Sigmoid colon (tissue), 7 donors: ENCODE results near the gene SLC38A8. TPM values are rescaled to one million over a fixed set of nuclear protein-coding genes. Genes with fewer than 3 reads are reported as not detected.
A peak's percentile ranks its signal among the peaks of the same experiment; 100 is the strongest.

Source experiments
- DNase-seq: peaks from one replicate; pipeline ENCODE4 v3.0.0-alpha.2; 2019
- H3K27ac ChIP-seq, 4 donors: fragments of 200-600 bp; sonication (generic); one replicate each; pipeline ENCODE4 v1.5.1; 2016 to 2019; ENCODE audit warnings: mild to moderate bottlenecking in 1 of 4
- H3K27me3 ChIP-seq, 3 donors: fragments of 200-600 bp; sonication (generic); one replicate each; pipeline ENCODE4 v1.5.1; 2019; ENCODE audit warnings: mild to moderate bottlenecking in 1 of 3
- H3K36me3 ChIP-seq, 4 donors: fragments of 200-600 bp; sonication (generic); one replicate each; pipeline ENCODE4 v1.5.1; 2016 to 2019
- H3K4me1 ChIP-seq, 4 donors: fragments of 200-600 bp; sonication (generic); one replicate each; pipeline ENCODE4 v1.5.1; 2017 to 2019
- H3K4me3 ChIP-seq, 4 donors: fragments of 200-600 bp; sonication (generic); one replicate each; pipeline ENCODE4 v1.5.1; 2017 to 2019; ENCODE audit warnings: mild to moderate bottlenecking in 2 of 4, moderate library complexity in 1 of 4
- H3K9me3 ChIP-seq, 4 donors: fragments of 200-600 bp in 3 of 4; sonication (generic) in 3 of 4; one replicate each; pipeline versions ENCODE4 v1.5.1 to v1.6.1; 2013 to 2019
- CTCF ChIP-seq, 4 experiments: fragments of 450-650 bp in 3 of 4; fragments of 200-600 bp in 1 of 4; IDR thresholded peaks; one replicate each; pipeline ENCODE4 v1.5.1; 2016 to 2019; ENCODE audit warnings: antibody characterized with exemption in 4 of 4, mild to moderate bottlenecking in 3 of 4, moderate library complexity in 2 of 4
- EP300 ChIP-seq, 4 donors: sonication (generic); formaldehyde crosslinking; IDR thresholded peaks; one replicate each; pipeline ENCODE4 v1.6.1; 2017; ENCODE audit warnings: antibody characterized with exemption in 4 of 4
- POLR2A ChIP-seq, 2 donors: fragments of 450-650 bp; IDR thresholded peaks; one replicate each; pipeline ENCODE4 v1.6.1; 2016; ENCODE audit warnings: antibody characterized with exemption in 2 of 2, mild to moderate bottlenecking in 2 of 2, moderate library complexity in 2 of 2
- POLR2AphosphoS5 ChIP-seq, 4 donors: sonication (generic); formaldehyde crosslinking; IDR thresholded peaks; one replicate each; pipeline ENCODE4 v1.6.1; 2017; ENCODE audit warnings: antibody characterized with exemption in 4 of 4
- WGBS, 2 donors: extraction: QIAGEN DNeasy Blood & Tissue Kit; methylation state at CpG; one replicate each; pipeline ENCODE4 v1.1.7; 2013; 5-methylcytosine and 5-hydroxymethylcytosine counted together
- intact Hi-C: fragments of 100-400 bp; cut with DNase I; formaldehyde crosslinking; loops from one replicate; pipeline ENCODE4 v1.15.1; 2023
- polyA plus RNA-seq, 3 donors: library from polyadenylated mRNA; stranded (reverse); fragments of 200-250 nt; gene quantifications; one replicate each; pipeline ENCODE4 v1.2.3, GENCODE V29; 2013
- total RNA-seq, 4 donors: library from RNA; depleted of rRNA; stranded (reverse); fragments of >200 nt; gene quantifications; one replicate each; pipeline ENCODE4 v1.1.0, GENCODE V29; 2016
- donor health status: healthy with polysubstance abuse.
- donor health status: Bipolar disorder and iron deficiency.
- donor health status: healthy.

Gene SLC38A8
- total and polyA plus RNA-seq, 7 donors, result not detected

DNA sequence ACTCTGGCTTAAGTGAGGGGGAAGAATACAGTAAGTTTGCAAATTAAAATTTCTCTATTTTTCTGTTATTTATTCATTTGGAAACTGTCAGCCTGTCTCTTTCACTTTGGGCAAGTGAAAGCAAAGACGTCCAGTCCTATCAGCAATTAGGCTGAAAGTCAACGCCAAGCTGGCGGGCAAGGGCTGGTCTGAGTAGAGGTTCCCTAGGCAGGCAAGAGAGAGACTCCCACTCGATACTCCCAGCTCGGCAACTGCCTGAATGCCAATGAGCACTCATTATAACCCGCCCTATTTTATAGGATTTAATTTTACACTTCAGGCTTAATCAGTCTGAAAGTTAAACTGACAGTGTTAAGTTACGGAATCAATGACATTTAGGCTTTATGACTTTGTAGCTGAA is 14.3 kb upstream of the SLC38A8 start:
- Histone ChIP-seq H3K27me3 (no peaks in the 10 kb centered on the region), H3K9me3 (no peaks in the 10 kb centered on the region), H3K4me3 (no peak overlapping the region), H3K27ac (no peak overlapping the region), H3K4me1 (peaks cover 0 to 17% (median 15%) of the 10 kb centered on the region in 4 donors), H3K36me3 (peaks cover 13 to 99% (median 65%) of the 10 kb centered on the region in 4 donors)
- no peak for TF ChIP-seq CTCF (IDR thresholded peaks at IDR 0.05)
- no peak for TF ChIP-seq EP300 (IDR thresholded peaks at IDR 0.05)
- TF ChIP-seq POLR2A (IDR thresholded peaks at IDR 0.05), result no peak
- no peak for TF ChIP-seq POLR2AphosphoS5 (IDR thresholded peaks at IDR 0.05)
- intact Hi-C loops, result no loop called here
- 87 to 93% methylated on average over 7 of the region's 7 CpGs for WGBS, 2 donors
- peak; percentile 46 for DNase-seq

DNA sequence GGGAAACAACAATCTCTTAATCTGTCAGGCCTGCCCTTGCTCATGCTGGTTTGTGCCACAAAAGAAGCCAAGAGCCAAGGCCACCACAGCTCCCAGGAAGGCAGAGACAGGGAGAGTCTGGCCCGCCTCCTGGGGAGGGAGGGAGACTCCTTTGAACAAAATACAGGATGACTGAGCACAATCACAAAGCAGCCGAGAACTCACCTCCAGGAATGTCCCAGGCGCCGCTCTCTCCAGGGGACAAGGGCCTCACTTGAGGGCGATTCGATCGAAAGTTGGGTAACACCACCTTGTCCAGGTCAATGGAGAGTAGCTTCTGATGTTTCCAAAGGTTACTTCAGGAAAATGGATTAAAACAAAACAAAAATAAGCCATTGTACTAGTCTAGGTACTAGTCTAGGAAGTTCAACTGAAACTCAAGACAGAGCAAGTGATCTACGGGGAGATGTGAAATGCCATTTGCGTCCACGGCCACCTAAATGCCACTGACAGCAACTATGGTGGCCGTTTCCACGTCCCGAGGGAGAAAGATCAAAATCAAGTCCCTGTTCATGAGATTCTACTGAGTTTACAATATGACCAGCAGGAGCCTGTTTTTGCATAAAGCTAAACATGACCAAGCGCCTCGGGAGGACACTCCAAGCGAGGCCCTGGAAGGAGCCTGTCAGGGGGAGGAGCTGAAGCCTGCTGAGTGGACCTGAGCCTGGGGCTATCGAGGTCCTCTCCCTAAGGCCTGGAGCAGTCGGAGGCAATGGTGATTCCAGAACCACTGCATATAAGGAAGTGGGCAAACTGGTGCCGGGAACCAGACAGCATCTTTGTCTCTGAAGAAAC is 13.4 kb upstream of the SLC38A8 start:
- Histone ChIP-seq H3K36me3 (peaks cover 7 to 94% (median 61%) of the 10 kb centered on the region in 4 donors), H3K4me3 (no peak overlapping the region), H3K27me3 (no peaks in the 10 kb centered on the region), H3K27ac (peak overlapping the region in 3 of 4 donors; percentile 1 to 65 (median 60)), H3K4me1 (peaks cover 0 to 17% (median 15%) of the 10 kb centered on the region in 4 donors), H3K9me3 (no peaks in the 10 kb centered on the region)
- intact Hi-C loops, result no loop called here
- peak; percentile 58 for DNase-seq
- no peak for TF ChIP-seq POLR2A (IDR thresholded peaks at IDR 0.05)
- TF ChIP-seq POLR2AphosphoS5 (IDR thresholded peaks at IDR 0.05), result no peak
- no peak for TF ChIP-seq CTCF (IDR thresholded peaks at IDR 0.05)
- TF ChIP-seq EP300 (IDR thresholded peaks at IDR 0.05), result no peak
- 94% methylated on average over 19 of the region's 19 CpGs for WGBS, 2 donors

DNA sequence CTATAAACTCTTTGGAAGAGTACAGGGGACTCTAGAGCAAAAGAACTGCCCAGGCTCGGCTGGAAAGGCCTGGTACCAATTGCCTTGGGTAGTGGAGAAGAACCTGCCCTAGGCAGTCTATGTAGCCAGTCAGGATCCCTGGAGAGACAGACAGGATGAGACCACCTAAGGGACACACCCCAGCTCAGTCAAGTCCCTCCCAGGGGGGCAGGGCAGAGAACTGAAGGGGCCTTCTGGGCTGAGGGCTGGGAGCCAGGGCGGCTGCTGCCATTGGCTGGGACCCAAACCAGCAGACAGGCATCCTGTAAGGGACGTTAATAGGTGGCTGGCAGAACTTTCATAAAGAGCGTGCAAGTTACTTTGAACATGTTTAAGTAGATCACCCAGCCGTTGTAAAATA is 12.8 kb upstream of the SLC38A8 start:
- Histone ChIP-seq H3K36me3 (peaks cover 6 to 89% (median 55%) of the 10 kb centered on the region in 4 donors), H3K4me1 (peaks cover 0 to 17% (median 15%) of the 10 kb centered on the region in 4 donors), H3K9me3 (no peaks in the 10 kb centered on the region), H3K4me3 (no peak overlapping the region), H3K27me3 (no peaks in the 10 kb centered on the region), H3K27ac (peak overlapping the region in 3 of 4 donors; percentile 1 to 65 (median 60))
- WGBS, 2 donors, result 81 to 84% methylated on average over 5 of the region's 5 CpGs
- no peak for TF ChIP-seq EP300 (IDR thresholded peaks at IDR 0.05)
- TF ChIP-seq CTCF (IDR thresholded peaks at IDR 0.05), result no peak
- TF ChIP-seq POLR2A (IDR thresholded peaks at IDR 0.05), result no peak
- no peak for TF ChIP-seq POLR2AphosphoS5 (IDR thresholded peaks at IDR 0.05)
- intact Hi-C loops, result no loop called here
- DNase-seq, result peak; percentile 77

DNA sequence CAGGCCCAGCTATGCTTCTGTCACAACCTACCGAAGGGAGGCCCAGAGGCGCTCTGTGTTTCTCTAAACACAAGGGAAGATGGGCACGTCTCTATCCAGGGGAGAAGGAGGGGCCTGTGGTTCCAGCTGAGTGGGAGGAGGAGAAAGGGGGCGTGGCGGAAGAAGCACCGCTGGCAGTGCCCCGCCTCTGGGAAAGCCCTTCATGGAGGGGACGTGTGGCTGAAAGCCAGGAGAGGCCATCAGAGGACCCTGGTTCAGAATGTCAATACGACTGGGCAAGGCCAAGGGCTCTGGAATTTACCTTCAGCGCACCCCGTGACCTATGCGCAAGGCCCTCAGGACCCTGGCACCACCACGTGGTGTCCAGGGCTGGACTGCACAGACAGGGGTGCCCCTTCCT is 12.3 kb upstream of the SLC38A8 start:
- Histone ChIP-seq H3K36me3 (peaks cover 5 to 89% (median 51%) of the 10 kb centered on the region in 4 donors), H3K9me3 (no peaks in the 10 kb centered on the region), H3K27me3 (no peaks in the 10 kb centered on the region), H3K27ac (peak overlapping the region in 3 of 4 donors; percentile 1 to 65 (median 60)), H3K4me3 (no peak overlapping the region), H3K4me1 (peaks cover 0 to 17% (median 15%) of the 10 kb centered on the region in 4 donors)
- no peak for TF ChIP-seq CTCF (IDR thresholded peaks at IDR 0.05)
- TF ChIP-seq POLR2AphosphoS5 (IDR thresholded peaks at IDR 0.05), result no peak
- TF ChIP-seq EP300 (IDR thresholded peaks at IDR 0.05), result no peak
- no peak for TF ChIP-seq POLR2A (IDR thresholded peaks at IDR 0.05)
- intact Hi-C loops, result no loop called here
- 81 to 86% methylated on average over 13 of the region's 13 CpGs for WGBS, 2 donors
- DNase-seq, result peak; percentile 55
